Erythroblast (primary cell): Measurements from ENCODE around the gene TNRC6A.

Experiments
- GATA1 ChIP-seq: IDR thresholded peaks from 2 replicates; pipeline ENCODE4 v1.6.1; 2011; ENCODE audit warnings: low read depth, mild to moderate bottlenecking, control low read depth, low read length, moderate library complexity
- POLR2A ChIP-seq: IDR thresholded peaks from 2 replicates; pipeline ENCODE4 v1.6.1; 2011; ENCODE audit warnings: mild to moderate bottlenecking, low read length

GRCh38 chr16:24731722-24732419 lies 2.4 kb downstream of the TNRC6A start:
- TF ChIP-seq POLR2A: no peak
- no peak for TF ChIP-seq GATA1
